RWPE1 (cell line): ENCODE measurements around the gene ZKSCAN5.
A peak's percentile ranks its signal among the peaks of the same experiment; 100 is the strongest.

Experiments
- CTCF ChIA-PET: fragments of 350-600 bp; sonication (Branson Sonifier 250); formaldehyde crosslinking; extraction: SDS; loops from one replicate; lab custom pipeline; 2021; lab: Yijun Ruan, JAX
- POLR2A ChIA-PET: fragments of 400-600 bp; formaldehyde crosslinking; extraction: SDS; loops from one replicate; lab custom pipeline; 2020; ENCODE audit warnings: antibody characterized with exemption; ENCODE audit not compliant: low non-redundant PET; lab: Yijun Ruan, JAX
- DNase-seq: peaks from one replicate; pipeline ENCODE4 v3.0.0; 2012; ENCODE audit warnings: low spot score
- H3K27ac ChIP-seq: fragments of 450-650 bp; 2 replicates; pipeline ENCODE4 v1.5.1; 2017
- CTCF ChIP-seq: fragments of 450-650 bp; conservative IDR thresholded peaks from 2 replicates; pipeline ENCODE4 v1.5.1; 2017; ENCODE audit warnings: low read depth, mild to moderate bottlenecking

The ZKSCAN5 gene

GRCh38 chr7:99504603-99505323 lies at the start of gene ZKSCAN5:
Gene ZKSCAN5 (plus strand): TSS chr7:99504662. CDS start chr7:99506045, 1,383 bp downstream.
- POLR2A ChIA-PET, result interaction anchor here (0.5 to 0.8 kb wide), 6 partner anchors 22 to 104 kb away, joined by 3 to 6 read pairs (median 4); partner anchors contain the start of gene FAM200A
- peak; percentile 98 for DNase-seq
- peak within 1 kb of the TSS; percentile 93 for H3K27ac ChIP-seq
- CTCF ChIA-PET, result no interaction called here
- no peak for TF ChIP-seq CTCF

- CTCF ChIA-PET, result interaction anchor here (0.6 kb wide), 1 partner anchor 160 kb away, joined by 3 read pairs; no protein-coding TSS in a partner anchor
- POLR2A ChIA-PET, result no interaction called here
Measured at GRCh38 chr7:99455874-99456273, 48.6 kb upstream of the ZKSCAN5 start.

GRCh38 chr7:99456288-99456687 lies 48.2 kb upstream of the ZKSCAN5 start:
- TF ChIP-seq CTCF, result no peak
- DNase-seq, result no peak
- POLR2A ChIA-PET, result no interaction called here
- H3K27ac ChIP-seq, result peak overlapping the region; percentile 46
- CTCF ChIA-PET, result no interaction called here

More at GRCh38 chr7:99455874-99456273, 48.6 kb upstream of the ZKSCAN5 start:
- TF ChIP-seq CTCF, result no peak
- DNase-seq, result no peak
- H3K27ac ChIP-seq, result peak overlapping the region; percentile 46

- CTCF ChIA-PET, result interaction anchor here (0.7 kb wide), 1 partner anchor 9 kb away, joined by 4 read pairs; no protein-coding TSS in a partner anchor
- POLR2A ChIA-PET, result no interaction called here
- no peak for TF ChIP-seq CTCF
- peak overlapping the region; percentile 46 for H3K27ac ChIP-seq
- no peak for DNase-seq
Measured at GRCh38 chr7:99457050-99457649, 47.3 kb upstream of the ZKSCAN5 start.

- CTCF ChIA-PET, result interaction anchor here (0.7 to 0.9 kb wide), 2 partner anchors 11 to 93 kb away, joined by 3 read pairs; no protein-coding TSS in a partner anchor
- DNase-seq, result no peak
- TF ChIP-seq CTCF, result no peak
- H3K27ac ChIP-seq, result peak overlapping the region; percentile 46
- POLR2A ChIA-PET, result no interaction called here
Measured at GRCh38 chr7:99457650-99458493, 46.6 kb upstream of the ZKSCAN5 start.

GRCh38 chr7:99459087-99459486 lies 45.4 kb upstream of the ZKSCAN5 start:
- POLR2A ChIA-PET, result no interaction called here
- peak overlapping the region; percentile 34 for H3K27ac ChIP-seq
- CTCF ChIA-PET, result interaction anchor here (0.6 to 0.9 kb wide), 3 partner anchors 10 to 94 kb away, joined by 3 to 4 read pairs (median 3); no protein-coding TSS in a partner anchor
- DNase-seq, result no peak
- TF ChIP-seq CTCF, result no peak; the same call in 1 of the 2 replicates
